ENCODE measurements around the gene AVEN. TPM values are rescaled to one million over a fixed set of nuclear protein-coding genes. Genes with fewer than 3 reads are reported as not detected.

AVEN gene
- total and polyA plus RNA-seq, 9 of the 15 experiments (the other 6 are each of a cell fraction or from before 2014, with no cell fraction given): 1.5 to 6.4 (median 4.7) TPM

DNA sequence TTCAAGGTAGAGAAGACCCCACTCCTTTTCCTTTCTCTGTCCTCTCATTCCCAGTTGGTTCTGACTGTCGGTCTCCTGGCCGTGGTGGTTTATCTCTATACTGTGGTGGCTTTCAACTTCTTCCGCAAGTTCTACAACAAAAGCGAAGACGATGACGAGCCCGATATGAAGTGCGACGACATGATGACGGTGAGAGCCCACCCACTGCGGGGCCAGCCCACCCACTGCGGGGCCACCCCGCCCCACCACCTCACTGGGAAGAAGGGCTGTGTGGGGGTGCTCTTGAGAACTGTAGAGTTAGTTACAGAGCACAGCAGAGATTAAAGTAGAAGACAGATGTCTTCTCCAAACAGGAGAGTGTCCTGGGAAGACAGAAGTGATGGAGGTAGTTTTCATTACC is 181.3 kb downstream of the AVEN start:
- no peak overlapping the region for H3K27ac ChIP-seq (ENCODE audit: extremely low read depth, low read depth, low read length)
- BruUV-seq (replicated peaks): no TSS peak
- no peak overlapping the region for H2AFZ ChIP-seq (ENCODE audit: low read depth, low read length)
- POLR2A ChIA-PET: interaction anchor here (0.7 kb wide), 1 partner anchor 30 kb away, joined by 3 read pairs; no protein-coding TSS in a partner anchor
- ATAC-seq: no peak
- in situ Hi-C loops (cut with MboI): no loop called here
- peaks cover 12 to 18% of the 10 kb centered on the region in 2 experiments; a peak in 4 of 5 replicates for H3K27me3 ChIP-seq (ENCODE audit: control insufficient read depth in 2 of 2, insufficient read depth in 2 of 2, low read length in 2 of 2)
- no peak for DNase-seq (ENCODE audit: extremely low read depth in 1 of 4, low spot score in 3 of 4)
- H3K9me1 ChIP-seq (ENCODE audit: control insufficient read depth, insufficient read depth, low read length): no peaks in the 10 kb centered on the region
- no peak overlapping the region for H3K9ac ChIP-seq (ENCODE audit: insufficient read depth in 1 of 2, low read depth in 2 of 2, low read length in 2 of 2)
- no peaks in the 10 kb centered on the region for H3K36me3 ChIP-seq (ENCODE audit: control insufficient read depth, insufficient read depth, low read length)
- H3K4me3 ChIP-seq: no peak overlapping the region
- no peaks in the 10 kb centered on the region for H3K9me3 ChIP-seq (replicated peaks; ENCODE audit: control insufficient read depth, insufficient read depth, low read depth, low read length)
- intact Hi-C loops (cut with micrococcal nuclease): no loop called here
- H4K20me1 ChIP-seq (replicated peaks; ENCODE audit: control insufficient read depth, insufficient read depth, low read length): no peaks in the 10 kb centered on the region
- TF ChIP-seq KLF13 (tag; IDR thresholded peaks at IDR 0.05; ENCODE audit: borderline replicate concordance, low read depth): no peak
- TF ChIP-seq PHF20 (IDR thresholded peaks at IDR 0.05; ENCODE audit: partially characterized antibody): no peak
- no peak for TF ChIP-seq ZNF561 (CRISPR knock-in tag; conservative IDR thresholded peaks at IDR 0.05)
- TF ChIP-seq NR4A1 (CRISPR knock-in tag; IDR thresholded peaks at IDR 0.05): no peak
- no peak for TF ChIP-seq NR4A1 (tag; IDR thresholded peaks at IDR 0.05)
- no peak for TF ChIP-seq OTX1 (CRISPR knock-in tag; IDR thresholded peaks at IDR 0.05)
- no peak for TF ChIP-seq ZNF318 (IDR thresholded peaks at IDR 0.05; ENCODE audit: borderline replicate concordance in 1 of 2, low read depth in 1 of 2)
- TF ChIP-seq MCM5 (IDR thresholded peaks at IDR 0.05; ENCODE audit: low read depth): no peak
- TF ChIP-seq ZNF384 (IDR thresholded peaks at IDR 0.05; ENCODE audit: low read depth, low read length): no peak
- TF ChIP-seq, protein P1, sequence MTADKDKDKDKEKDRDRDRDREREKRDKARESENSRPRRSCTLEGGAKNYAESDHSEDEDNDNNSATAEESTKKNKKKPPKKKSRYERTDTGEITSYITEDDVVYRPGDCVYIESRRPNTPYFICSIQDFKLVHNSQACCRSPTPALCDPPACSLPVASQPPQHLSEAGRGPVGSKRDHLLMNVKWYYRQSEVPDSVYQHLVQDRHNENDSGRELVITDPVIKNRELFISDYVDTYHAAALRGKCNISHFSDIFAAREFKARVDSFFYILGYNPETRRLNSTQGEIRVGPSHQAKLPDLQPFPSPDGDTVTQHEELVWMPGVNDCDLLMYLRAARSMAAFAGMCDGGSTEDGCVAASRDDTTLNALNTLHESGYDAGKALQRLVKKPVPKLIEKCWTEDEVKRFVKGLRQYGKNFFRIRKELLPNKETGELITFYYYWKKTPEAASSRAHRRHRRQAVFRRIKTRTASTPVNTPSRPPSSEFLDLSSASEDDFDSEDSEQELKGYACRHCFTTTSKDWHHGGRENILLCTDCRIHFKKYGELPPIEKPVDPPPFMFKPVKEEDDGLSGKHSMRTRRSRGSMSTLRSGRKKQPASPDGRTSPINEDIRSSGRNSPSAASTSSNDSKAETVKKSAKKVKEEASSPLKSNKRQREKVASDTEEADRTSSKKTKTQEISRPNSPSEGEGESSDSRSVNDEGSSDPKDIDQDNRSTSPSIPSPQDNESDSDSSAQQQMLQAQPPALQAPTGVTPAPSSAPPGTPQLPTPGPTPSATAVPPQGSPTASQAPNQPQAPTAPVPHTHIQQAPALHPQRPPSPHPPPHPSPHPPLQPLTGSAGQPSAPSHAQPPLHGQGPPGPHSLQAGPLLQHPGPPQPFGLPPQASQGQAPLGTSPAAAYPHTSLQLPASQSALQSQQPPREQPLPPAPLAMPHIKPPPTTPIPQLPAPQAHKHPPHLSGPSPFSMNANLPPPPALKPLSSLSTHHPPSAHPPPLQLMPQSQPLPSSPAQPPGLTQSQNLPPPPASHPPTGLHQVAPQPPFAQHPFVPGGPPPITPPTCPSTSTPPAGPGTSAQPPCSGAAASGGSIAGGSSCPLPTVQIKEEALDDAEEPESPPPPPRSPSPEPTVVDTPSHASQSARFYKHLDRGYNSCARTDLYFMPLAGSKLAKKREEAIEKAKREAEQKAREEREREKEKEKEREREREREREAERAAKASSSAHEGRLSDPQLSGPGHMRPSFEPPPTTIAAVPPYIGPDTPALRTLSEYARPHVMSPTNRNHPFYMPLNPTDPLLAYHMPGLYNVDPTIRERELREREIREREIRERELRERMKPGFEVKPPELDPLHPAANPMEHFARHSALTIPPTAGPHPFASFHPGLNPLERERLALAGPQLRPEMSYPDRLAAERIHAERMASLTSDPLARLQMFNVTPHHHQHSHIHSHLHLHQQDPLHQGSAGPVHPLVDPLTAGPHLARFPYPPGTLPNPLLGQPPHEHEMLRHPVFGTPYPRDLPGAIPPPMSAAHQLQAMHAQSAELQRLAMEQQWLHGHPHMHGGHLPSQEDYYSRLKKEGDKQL (CRISPR knock-in tag; IDR thresholded peaks at IDR 0.05; ENCODE audit: borderline replicate concordance): no peak
- no peak for FAIRE-seq
- CTCF ChIA-PET (ENCODE audit: low intra/inter-chr PET ratio): no interaction called here
- 19% methylated on average over 13 of the region's 13 CpGs for WGBS (ENCODE audit: insufficient coverage, low coverage, missing lambda C conversion rate)
- H3K79me2 ChIP-seq (ENCODE audit: control insufficient read depth, insufficient read depth, low read length): no peaks in the 10 kb centered on the region
- H3K4me2 ChIP-seq (ENCODE audit: insufficient read depth, low read length): no peak overlapping the region
- no peaks in the 10 kb centered on the region for H3K4me1 ChIP-seq (replicated peaks in 1 of 2; ENCODE audit: control insufficient read depth in 2 of 2, insufficient read depth in 2 of 2, low read length in 2 of 2)
